Measurements from ENCODE around the gene NCOA7.
A peak's percentile ranks its signal among the peaks of the same experiment; 100 is the strongest.

NCOA7 gene

DNA sequence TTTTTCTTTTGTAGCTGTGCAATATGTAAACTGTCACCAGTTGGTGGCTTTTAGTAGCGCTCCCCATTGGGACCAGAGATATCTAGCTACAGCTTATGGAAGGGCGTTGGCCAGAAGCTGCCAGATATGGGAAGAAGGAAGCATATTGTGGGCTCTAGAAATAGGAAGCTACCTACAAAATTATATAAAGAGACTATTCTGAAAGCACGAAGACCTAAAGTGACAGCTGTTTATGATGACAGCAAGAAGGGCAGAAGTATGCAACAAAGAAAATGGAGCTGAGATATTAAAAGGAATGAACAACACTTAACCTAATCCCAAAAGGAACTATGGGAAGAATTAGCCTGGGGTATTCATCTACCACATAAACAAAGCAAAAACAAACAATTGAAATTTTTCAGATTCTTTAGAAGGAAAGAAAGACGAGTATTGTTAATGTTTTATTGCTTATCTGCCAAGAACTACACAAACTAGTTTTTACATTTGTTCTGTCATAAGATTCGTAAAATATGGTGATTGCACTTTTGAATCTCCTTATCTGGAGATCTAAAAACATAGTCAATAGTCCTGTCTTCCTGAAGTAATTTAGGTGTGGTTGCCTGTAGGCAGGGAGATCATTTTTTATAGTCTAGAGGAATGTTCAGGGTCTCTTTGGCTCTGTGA lies 81.6 kb downstream of the NCOA7 start:
- TF ChIP-seq ZC3H10 (CRISPR knock-in tag; IDR thresholded peaks at IDR 0.05): no peak
- no peak for TF ChIP-seq ESRRG (CRISPR knock-in tag; IDR thresholded peaks at IDR 0.05)
- TF ChIP-seq, protein P1, sequence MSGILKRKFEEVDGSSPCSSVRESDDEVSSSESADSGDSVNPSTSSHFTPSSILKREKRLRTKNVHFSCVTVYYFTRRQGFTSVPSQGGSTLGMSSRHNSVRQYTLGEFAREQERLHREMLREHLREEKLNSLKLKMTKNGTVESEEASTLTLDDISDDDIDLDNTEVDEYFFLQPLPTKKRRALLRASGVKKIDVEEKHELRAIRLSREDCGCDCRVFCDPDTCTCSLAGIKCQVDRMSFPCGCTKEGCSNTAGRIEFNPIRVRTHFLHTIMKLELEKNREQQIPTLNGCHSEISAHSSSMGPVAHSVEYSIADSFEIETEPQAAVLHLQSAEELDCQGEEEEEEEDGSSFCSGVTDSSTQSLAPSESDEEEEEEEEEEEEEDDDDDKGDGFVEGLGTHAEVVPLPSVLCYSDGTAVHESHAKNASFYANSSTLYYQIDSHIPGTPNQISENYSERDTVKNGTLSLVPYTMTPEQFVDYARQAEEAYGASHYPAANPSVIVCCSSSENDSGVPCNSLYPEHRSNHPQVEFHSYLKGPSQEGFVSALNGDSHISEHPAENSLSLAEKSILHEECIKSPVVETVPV (CRISPR knock-in tag; IDR thresholded peaks at IDR 0.05): no peak
- no peak for TF ChIP-seq ZNF8 (CRISPR knock-in tag; IDR thresholded peaks at IDR 0.05)
- TF ChIP-seq, protein P2, sequence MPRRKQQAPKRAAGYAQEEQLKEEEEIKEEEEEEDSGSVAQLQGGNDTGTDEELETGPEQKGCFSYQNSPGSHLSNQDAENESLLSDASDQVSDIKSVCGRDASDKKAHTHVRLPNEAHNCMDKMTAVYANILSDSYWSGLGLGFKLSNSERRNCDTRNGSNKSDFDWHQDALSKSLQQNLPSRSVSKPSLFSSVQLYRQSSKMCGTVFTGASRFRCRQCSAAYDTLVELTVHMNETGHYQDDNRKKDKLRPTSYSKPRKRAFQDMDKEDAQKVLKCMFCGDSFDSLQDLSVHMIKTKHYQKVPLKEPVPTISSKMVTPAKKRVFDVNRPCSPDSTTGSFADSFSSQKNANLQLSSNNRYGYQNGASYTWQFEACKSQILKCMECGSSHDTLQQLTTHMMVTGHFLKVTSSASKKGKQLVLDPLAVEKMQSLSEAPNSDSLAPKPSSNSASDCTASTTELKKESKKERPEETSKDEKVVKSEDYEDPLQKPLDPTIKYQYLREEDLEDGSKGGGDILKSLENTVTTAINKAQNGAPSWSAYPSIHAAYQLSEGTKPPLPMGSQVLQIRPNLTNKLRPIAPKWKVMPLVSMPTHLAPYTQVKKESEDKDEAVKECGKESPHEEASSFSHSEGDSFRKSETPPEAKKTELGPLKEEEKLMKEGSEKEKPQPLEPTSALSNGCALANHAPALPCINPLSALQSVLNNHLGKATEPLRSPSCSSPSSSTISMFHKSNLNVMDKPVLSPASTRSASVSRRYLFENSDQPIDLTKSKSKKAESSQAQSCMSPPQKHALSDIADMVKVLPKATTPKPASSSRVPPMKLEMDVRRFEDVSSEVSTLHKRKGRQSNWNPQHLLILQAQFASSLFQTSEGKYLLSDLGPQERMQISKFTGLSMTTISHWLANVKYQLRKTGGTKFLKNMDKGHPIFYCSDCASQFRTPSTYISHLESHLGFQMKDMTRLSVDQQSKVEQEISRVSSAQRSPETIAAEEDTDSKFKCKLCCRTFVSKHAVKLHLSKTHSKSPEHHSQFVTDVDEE (CRISPR knock-in tag; IDR thresholded peaks at IDR 0.05): no peak
- peak; percentile 60 for TF ChIP-seq ISL1 (CRISPR knock-in tag; IDR thresholded peaks at IDR 0.05)
- no peak for TF ChIP-seq ZFP30 (CRISPR knock-in tag; IDR thresholded peaks at IDR 0.05)
- ATAC-seq: no peak

DNA sequence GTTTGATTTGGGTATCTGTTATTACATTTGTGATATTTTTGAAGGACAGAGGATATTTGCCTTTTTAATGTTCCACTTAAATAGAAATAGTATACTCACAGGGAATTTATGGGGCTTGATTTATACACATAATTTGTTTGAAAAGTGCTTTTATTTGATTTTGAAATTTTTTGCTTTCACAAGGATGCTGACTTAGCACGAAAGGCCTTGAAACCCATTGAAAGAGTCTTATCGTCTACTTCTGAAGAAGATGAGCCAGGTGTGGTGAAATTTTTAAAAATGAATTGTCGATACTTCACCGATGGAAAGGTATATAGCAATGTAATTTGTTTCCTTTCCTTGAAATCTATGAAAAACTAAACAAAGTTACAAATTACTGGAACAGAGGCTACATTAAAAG lies 91.5 kb downstream of the NCOA7 start:
- TF ChIP-seq BACH2 (CRISPR knock-in tag; IDR thresholded peaks at IDR 0.05; ENCODE audit: borderline replicate concordance): no peak
- TF ChIP-seq, protein P2 (CRISPR knock-in tag; IDR thresholded peaks at IDR 0.05): no peak
- no peak for ATAC-seq

DNA sequence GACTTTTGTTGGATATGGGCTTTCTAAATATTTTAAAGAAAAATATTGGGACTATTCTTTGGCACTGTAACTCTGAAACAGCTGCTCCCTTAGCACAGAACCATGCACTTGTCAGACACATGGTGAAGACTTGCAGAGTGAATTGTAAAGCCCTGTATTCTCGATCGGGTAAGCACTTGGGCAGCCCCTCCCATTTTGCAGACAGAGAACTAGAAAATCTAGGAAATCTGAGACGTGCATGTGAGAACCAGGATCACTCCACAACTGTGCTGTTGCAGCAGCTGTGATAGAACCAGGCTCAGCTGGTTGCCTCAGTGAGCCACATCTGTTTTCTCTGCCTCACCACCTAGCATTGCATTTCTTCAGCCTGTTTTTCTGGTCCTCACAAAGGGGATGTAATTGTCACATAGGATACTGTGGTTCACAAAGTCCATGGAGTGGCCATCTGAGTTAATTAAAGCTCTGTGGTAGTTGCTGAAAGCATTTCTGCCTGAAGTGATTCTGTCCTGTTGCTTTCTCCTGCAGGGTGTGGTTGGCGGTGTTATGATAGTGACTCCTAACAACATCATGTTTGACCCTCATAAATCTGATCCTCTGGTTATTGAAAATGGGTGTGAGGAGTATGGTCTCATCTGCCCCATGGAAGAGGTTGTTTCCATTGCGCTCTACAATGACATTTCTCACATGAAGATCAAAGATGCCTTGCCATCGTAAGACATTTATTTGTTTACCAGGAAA lies 94.0 kb downstream of the NCOA7 start:
- no peak; the same call in 2 of the 3 replicates for ATAC-seq
- 0 out of 2 replicates have a peak, but pooled peaks have one; percentile 62 for TF ChIP-seq ZNF70 (CRISPR knock-in tag; IDR thresholded peaks at IDR 0.05)
- TF ChIP-seq, protein P2 (CRISPR knock-in tag; IDR thresholded peaks at IDR 0.05): no peak
- TF ChIP-seq, protein P1 (CRISPR knock-in tag; IDR thresholded peaks at IDR 0.05): no peak

DNA sequence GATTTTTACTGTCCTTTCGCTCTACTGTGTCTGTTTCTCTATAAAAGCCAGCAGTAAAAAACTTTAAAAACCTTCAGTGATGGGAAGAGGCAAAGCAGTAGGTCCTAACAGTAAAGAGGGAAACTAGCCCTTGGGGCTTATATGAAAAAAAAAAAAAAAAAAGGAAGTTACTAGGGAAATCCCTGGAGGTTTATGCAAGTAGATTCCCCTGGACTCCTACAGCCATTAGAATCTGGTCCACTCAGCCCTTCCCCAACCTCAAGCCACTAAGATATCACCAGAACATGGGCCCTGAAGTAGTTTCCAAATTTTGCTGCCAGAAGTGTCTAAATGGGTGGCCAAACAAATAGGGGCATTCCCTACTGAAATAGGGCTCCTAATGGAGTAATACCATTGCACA lies 95.3 kb downstream of the NCOA7 start:
- no peak for ATAC-seq
- TF ChIP-seq TOX (CRISPR knock-in tag; IDR thresholded peaks at IDR 0.05; ENCODE audit: borderline replicate concordance): no peak
- no peak for TF ChIP-seq GLIS3 (CRISPR knock-in tag; IDR thresholded peaks at IDR 0.05)
- no peak for TF ChIP-seq ZC3H10 (CRISPR knock-in tag; IDR thresholded peaks at IDR 0.05)

DNA sequence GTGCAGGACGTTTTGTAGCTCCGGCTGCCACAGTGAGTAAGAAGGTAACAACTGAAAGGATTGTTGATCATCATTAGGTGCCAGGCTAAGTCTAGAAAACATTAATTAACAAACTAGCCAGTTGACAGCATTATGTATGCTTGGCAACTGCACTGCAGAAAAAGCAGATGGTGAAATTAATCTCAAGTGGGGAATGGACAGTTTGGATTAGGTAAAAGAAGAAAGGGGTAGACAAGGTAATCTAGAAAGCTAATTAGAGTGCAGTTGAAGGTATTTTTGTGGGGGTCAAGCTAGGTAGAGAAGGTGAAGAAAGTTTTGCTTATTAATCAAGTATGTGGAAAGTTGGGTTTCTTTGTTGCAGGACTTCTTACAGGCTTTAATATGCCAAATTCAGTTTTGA lies 96.2 kb downstream of the NCOA7 start:
- TF ChIP-seq TOX (CRISPR knock-in tag; IDR thresholded peaks at IDR 0.05; ENCODE audit: borderline replicate concordance) (no peak), TCF4 (CRISPR knock-in tag; IDR thresholded peaks at IDR 0.05; ENCODE audit: borderline replicate concordance) (no peak), ARNTL (CRISPR knock-in tag; IDR thresholded peaks at IDR 0.05; ENCODE audit: borderline replicate concordance, low read depth) (no peak), ZFP3 (CRISPR knock-in tag; IDR thresholded peaks at IDR 0.05) (no peak), ZC3H10 (CRISPR knock-in tag; IDR thresholded peaks at IDR 0.05) (no peak), ESRRG (CRISPR knock-in tag; IDR thresholded peaks at IDR 0.05) (no peak), ZNF8 (CRISPR knock-in tag; IDR thresholded peaks at IDR 0.05) (no peak), ISL1 (CRISPR knock-in tag; IDR thresholded peaks at IDR 0.05) (no peak)
- TF ChIP-seq, protein P3, sequence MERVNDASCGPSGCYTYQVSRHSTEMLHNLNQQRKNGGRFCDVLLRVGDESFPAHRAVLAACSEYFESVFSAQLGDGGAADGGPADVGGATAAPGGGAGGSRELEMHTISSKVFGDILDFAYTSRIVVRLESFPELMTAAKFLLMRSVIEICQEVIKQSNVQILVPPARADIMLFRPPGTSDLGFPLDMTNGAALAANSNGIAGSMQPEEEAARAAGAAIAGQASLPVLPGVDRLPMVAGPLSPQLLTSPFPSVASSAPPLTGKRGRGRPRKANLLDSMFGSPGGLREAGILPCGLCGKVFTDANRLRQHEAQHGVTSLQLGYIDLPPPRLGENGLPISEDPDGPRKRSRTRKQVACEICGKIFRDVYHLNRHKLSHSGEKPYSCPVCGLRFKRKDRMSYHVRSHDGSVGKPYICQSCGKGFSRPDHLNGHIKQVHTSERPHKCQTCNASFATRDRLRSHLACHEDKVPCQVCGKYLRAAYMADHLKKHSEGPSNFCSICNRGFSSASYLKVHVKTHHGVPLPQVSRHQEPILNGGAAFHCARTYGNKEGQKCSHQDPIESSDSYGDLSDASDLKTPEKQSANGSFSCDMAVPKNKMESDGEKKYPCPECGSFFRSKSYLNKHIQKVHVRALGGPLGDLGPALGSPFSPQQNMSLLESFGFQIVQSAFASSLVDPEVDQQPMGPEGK (CRISPR knock-in tag; IDR thresholded peaks at IDR 0.05; ENCODE audit: borderline replicate concordance): no peak
- no peak for ATAC-seq
